ENCODE data around the gene PTBP1. TPM values are rescaled to one million over a fixed set of nuclear protein-coding genes. Genes with fewer than 3 reads are reported as not detected.

The PTBP1 gene
- total and polyA plus RNA-seq, 2 experiments from 2014 or later = 539 to 632 TPM

DNA sequence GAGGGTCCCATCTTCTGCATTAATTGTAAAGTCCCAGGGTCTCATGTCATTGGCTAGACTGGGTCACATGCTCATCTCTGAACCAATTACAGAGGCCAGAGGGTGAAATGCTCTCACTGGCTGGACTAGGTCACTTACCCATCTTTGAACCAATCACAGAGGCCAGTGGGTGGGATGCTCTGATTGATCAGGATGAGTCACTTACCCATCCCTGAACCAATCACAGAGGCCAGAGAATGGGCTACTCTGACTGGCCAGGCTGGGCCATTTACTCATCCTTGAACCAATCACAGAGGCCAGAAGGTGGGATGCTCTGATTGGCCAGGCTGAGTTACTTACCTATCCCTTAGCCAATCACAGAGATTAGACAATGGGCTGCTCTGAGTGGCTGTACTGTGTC lies 41.0 kb upstream of the PTBP1 start (continued):
- TF ChIP-seq NANOG (IDR thresholded peaks at IDR 0.05; ENCODE audit: borderline replicate concordance) = no peak
- TF ChIP-seq, protein P1, sequence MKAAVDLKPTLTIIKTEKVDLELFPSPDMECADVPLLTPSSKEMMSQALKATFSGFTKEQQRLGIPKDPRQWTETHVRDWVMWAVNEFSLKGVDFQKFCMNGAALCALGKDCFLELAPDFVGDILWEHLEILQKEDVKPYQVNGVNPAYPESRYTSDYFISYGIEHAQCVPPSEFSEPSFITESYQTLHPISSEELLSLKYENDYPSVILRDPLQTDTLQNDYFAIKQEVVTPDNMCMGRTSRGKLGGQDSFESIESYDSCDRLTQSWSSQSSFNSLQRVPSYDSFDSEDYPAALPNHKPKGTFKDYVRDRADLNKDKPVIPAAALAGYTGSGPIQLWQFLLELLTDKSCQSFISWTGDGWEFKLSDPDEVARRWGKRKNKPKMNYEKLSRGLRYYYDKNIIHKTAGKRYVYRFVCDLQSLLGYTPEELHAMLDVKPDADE (IDR thresholded peaks at IDR 0.05) = no peak
- TF ChIP-seq STAT1 (IDR thresholded peaks at IDR 0.05; ENCODE audit: unreplicated experiment) = no peak

DNA sequence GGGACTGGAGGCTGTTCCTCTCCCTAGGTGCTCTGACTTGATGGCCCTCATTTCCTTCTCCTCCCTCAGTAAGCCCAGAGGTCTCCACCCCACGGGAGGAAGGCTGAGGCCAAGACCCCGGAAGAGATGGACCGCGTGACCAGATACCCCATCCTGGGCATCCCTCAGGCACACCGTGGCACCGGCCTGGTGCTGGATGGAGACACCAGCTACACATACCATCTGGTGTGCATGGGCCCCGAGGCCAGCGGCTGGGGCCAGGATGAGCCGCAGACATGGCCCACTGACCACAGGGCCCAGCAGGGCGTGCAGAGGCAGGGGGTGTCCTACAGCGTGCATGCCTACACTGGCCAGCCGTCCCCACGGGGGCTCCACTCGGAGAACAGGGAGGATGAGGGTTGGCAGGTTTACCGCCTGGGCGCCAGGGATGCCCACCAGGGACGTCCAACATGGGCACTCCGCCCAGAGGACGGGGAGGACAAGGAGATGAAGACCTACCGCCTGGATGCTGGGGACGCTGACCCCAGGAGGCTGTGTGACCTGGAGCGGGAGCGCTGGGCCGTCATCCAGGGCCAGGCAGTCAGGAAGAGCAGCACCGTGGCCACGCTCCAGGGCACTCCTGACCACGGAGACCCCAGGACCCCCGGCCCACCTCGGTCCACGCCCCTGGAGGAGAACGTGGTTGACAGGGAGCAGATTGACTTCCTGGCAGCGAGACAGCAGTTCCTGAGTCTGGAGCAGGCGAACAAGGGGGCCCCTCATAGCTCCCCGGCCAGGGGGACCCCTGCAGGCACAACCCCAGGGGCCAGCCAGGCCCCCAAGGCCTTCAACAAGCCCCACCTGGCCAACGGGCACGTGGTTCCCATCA lies 40.2 kb upstream of the PTBP1 start:
- Mint-ChIP-seq H3K4me3 (no peak overlapping the region), H3K27ac (no peak overlapping the region), H3K27me3 (ENCODE audit: insufficient read depth, low read depth, poor library complexity) (peaks cover 8% of the 10 kb centered on the region), H3K9me3 (peaks cover 32% of the 10 kb centered on the region), H3K4me1 (no peaks in the 10 kb centered on the region; the same call in 2 of the 3 replicates), H3K36me3 (ENCODE audit: low read depth) (peaks cover 4% of the 10 kb centered on the region; the same call in 2 of the 3 replicates)
- H3K36me3 ChIP-seq (ENCODE audit: insufficient read depth) = no peaks in the 10 kb centered on the region
- 0 out of 2 replicates have a peak, but pooled peaks cover 7% of the 10 kb centered on the region for H3F3A ChIP-seq (replicated peaks; ENCODE audit: low read depth)
- H3K9me2 ChIP-seq (ENCODE audit: insufficient read depth) = no peaks in the 10 kb centered on the region
- H3K4me1 ChIP-seq (ENCODE audit: insufficient read depth) = no peaks in the 10 kb centered on the region
- no peaks in the 10 kb centered on the region for H3K27me3 ChIP-seq (ENCODE audit: insufficient read depth)
- H3K4me2 ChIP-seq = no peak overlapping the region
- no peak overlapping the region for H3K4me3 ChIP-seq
- no peak for DNase-seq (ENCODE audit: low spot score)
- no peak overlapping the region for H3K27ac ChIP-seq (ENCODE audit: low read depth)
- no peak for ATAC-seq
- no peak overlapping the region for H2AFZ ChIP-seq
- no peaks in the 10 kb centered on the region for H3K79me2 ChIP-seq (replicated peaks; ENCODE audit: insufficient read depth)
- no peaks in the 10 kb centered on the region for H4K20me1 ChIP-seq (replicated peaks; ENCODE audit: insufficient read depth)
- TF ChIP-seq STAT1 (IDR thresholded peaks at IDR 0.05; ENCODE audit: unreplicated experiment) (no peak), ZNF331 (CRISPR knock-in tag; IDR thresholded peaks at IDR 0.05; ENCODE audit: low read depth) (no peak), EZH2phosphoT487 (IDR thresholded peaks at IDR 0.05; ENCODE audit: unreplicated experiment) (no peak), NANOG (IDR thresholded peaks at IDR 0.05; ENCODE audit: borderline replicate concordance) (no peak), JUNB (IDR thresholded peaks at IDR 0.05; ENCODE audit: unreplicated experiment) (no peak), POLR2AphosphoS5 (IDR thresholded peaks at IDR 0.05; ENCODE audit: low read depth) (no peak), CREB1 (CRISPR knock-in tag; IDR thresholded peaks at IDR 0.05; ENCODE audit: low read depth) (no peak)
- TF ChIP-seq, protein P2, sequence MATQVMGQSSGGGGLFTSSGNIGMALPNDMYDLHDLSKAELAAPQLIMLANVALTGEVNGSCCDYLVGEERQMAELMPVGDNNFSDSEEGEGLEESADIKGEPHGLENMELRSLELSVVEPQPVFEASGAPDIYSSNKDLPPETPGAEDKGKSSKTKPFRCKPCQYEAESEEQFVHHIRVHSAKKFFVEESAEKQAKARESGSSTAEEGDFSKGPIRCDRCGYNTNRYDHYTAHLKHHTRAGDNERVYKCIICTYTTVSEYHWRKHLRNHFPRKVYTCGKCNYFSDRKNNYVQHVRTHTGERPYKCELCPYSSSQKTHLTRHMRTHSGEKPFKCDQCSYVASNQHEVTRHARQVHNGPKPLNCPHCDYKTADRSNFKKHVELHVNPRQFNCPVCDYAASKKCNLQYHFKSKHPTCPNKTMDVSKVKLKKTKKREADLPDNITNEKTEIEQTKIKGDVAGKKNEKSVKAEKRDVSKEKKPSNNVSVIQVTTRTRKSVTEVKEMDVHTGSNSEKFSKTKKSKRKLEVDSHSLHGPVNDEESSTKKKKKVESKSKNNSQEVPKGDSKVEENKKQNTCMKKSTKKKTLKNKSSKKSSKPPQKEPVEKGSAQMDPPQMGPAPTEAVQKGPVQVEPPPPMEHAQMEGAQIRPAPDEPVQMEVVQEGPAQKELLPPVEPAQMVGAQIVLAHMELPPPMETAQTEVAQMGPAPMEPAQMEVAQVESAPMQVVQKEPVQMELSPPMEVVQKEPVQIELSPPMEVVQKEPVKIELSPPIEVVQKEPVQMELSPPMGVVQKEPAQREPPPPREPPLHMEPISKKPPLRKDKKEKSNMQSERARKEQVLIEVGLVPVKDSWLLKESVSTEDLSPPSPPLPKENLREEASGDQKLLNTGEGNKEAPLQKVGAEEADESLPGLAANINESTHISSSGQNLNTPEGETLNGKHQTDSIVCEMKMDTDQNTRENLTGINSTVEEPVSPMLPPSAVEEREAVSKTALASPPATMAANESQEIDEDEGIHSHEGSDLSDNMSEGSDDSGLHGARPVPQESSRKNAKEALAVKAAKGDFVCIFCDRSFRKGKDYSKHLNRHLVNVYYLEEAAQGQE (IDR thresholded peaks at IDR 0.05; ENCODE audit: unreplicated experiment) = no peak
- TF ChIP-seq, protein P3, sequence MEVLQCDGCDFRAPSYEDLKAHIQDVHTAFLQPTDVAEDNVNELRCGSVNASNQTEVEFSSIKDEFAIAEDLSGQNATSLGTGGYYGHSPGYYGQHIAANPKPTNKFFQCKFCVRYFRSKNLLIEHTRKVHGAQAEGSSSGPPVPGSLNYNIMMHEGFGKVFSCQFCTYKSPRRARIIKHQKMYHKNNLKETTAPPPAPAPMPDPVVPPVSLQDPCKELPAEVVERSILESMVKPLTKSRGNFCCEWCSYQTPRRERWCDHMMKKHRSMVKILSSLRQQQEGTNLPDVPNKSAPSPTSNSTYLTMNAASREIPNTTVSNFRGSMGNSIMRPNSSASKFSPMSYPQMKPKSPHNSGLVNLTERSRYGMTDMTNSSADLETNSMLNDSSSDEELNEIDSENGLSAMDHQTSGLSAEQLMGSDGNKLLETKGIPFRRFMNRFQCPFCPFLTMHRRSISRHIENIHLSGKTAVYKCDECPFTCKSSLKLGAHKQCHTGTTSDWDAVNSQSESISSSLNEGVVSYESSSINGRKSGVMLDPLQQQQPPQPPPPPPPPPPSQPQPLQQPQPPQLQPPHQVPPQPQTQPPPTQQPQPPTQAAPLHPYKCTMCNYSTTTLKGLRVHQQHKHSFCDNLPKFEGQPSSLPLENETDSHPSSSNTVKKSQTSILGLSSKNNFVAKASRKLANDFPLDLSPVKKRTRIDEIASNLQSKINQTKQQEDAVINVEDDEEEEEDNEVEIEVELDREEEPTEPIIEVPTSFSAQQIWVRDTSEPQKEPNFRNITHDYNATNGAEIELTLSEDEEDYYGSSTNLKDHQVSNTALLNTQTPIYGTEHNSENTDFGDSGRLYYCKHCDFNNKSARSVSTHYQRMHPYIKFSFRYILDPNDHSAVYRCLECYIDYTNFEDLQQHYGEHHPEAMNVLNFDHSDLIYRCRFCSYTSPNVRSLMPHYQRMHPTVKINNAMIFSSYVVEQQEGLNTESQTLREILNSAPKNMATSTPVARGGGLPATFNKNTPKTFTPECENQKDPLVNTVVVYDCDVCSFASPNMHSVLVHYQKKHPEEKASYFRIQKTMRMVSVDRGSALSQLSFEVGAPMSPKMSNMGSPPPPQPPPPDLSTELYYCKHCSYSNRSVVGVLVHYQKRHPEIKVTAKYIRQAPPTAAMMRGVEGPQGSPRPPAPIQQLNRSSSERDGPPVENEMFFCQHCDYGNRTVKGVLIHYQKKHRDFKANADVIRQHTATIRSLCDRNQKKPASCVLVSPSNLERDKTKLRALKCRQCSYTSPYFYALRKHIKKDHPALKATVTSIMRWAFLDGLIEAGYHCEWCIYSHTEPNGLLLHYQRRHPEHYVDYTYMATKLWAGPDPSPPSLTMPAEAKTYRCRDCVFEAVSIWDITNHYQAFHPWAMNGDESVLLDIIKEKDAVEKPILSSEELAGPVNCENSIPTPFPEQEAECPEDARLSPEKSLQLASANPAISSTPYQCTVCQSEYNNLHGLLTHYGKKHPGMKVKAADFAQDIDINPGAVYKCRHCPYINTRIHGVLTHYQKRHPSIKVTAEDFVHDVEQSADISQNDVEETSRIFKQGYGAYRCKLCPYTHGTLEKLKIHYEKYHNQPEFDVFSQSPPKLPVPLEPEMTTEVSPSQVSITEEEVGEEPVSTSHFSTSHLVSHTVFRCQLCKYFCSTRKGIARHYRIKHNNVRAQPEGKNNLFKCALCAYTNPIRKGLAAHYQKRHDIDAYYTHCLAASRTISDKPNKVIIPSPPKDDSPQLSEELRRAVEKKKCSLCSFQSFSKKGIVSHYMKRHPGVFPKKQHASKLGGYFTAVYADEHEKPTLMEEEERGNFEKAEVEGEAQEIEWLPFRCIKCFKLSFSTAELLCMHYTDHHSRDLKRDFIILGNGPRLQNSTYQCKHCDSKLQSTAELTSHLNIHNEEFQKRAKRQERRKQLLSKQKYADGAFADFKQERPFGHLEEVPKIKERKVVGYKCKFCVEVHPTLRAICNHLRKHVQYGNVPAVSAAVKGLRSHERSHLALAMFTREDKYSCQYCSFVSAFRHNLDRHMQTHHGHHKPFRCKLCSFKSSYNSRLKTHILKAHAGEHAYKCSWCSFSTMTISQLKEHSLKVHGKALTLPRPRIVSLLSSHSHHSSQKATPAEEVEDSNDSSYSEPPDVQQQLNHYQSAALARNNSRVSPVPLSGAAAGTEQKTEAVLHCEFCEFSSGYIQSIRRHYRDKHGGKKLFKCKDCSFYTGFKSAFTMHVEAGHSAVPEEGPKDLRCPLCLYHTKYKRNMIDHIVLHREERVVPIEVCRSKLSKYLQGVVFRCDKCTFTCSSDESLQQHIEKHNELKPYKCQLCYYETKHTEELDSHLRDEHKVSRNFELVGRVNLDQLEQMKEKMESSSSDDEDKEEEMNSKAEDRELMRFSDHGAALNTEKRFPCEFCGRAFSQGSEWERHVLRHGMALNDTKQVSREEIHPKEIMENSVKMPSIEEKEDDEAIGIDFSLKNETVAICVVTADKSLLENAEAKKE (CRISPR knock-in tag; IDR thresholded peaks at IDR 0.05) = no peak
- TF ChIP-seq, protein P1 (IDR thresholded peaks at IDR 0.05) = no peak
